ENCODE data around the gene WDR33.

Gene WDR33

DNA sequence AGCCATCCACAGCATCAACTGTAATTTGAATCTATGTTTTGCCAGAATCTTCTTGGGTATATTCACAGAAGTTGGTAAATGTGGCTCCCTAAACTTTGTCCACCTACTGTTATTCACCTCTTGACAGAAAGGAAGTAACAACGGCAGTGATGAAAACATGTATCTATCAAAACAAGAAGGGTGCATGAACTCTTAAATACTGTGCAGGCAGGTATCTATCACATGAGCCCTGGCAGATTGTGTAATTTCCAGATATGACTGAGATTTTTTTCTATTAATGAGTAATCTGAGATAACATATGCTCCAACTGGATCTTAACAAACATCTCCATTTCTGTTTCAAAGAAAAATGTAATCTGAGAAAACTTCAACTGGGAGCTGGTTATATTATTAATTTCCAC is 73.1 kb downstream of the WDR33 start:
- H3K4me1 ChIP-seq (ENCODE audit: control insufficient read depth, insufficient read depth, low read length), result no peaks in the 10 kb centered on the region
- no peak overlapping the region for H3K4me3 ChIP-seq (ENCODE audit: low read depth, low read length)
- H3K27ac ChIP-seq (ENCODE audit: extremely low read depth, low read depth, low read length), result no peak overlapping the region
- peaks cover 3 to 33% of the 10 kb centered on the region in 2 experiments; a peak in 2 of 3 replicates for H3K36me3 ChIP-seq (ENCODE audit: control insufficient read depth in 2 of 2, insufficient read depth in 1 of 2, low read length in 2 of 2)
- POLR2A ChIA-PET, result no interaction called here
- TF ChIP-seq ZNF311 (tag by site-specific recombination; IDR thresholded peaks at IDR 0.05; ENCODE audit: borderline replicate concordance) (no peak), ZBTB8A (tag by site-specific recombination; IDR thresholded peaks at IDR 0.05) (no peak), PBX3 (CRISPR knock-in tag; IDR thresholded peaks at IDR 0.05) (no peak), IKZF3 (tag by site-specific recombination; IDR thresholded peaks at IDR 0.05) (no peak), ZBTB1 (tag by site-specific recombination; IDR thresholded peaks at IDR 0.05) (no peak), ZFP41 (tag by site-specific recombination; IDR thresholded peaks at IDR 0.05; ENCODE audit: borderline replicate concordance) (no peak), ZNF560 (tag by site-specific recombination; IDR thresholded peaks at IDR 0.05; ENCODE audit: borderline replicate concordance) (no peak), ZNF416 (tag by site-specific recombination; IDR thresholded peaks at IDR 0.05) (no peak), SALL2 (tag by site-specific recombination; IDR thresholded peaks at IDR 0.05; ENCODE audit: borderline replicate concordance) (no peak), ZIC2 (tag by site-specific recombination; IDR thresholded peaks at IDR 0.05) (no peak), ZNF776 (tag by site-specific recombination; IDR thresholded peaks at IDR 0.05; ENCODE audit: borderline replicate concordance) (no peak)
- H3K9me3 ChIP-seq (ENCODE audit: control insufficient read depth, insufficient read depth, low read depth, low read length), result no peaks in the 10 kb centered on the region
- CTCF ChIA-PET, result no interaction called here

- ChIA-PET POLR2A (no interaction called here), CTCF (no interaction called here)
- no peaks in the 10 kb centered on the region for H3K9me3 ChIP-seq (ENCODE audit: control insufficient read depth, insufficient read depth, low read depth, low read length)
- no peak overlapping the region for H3K27ac ChIP-seq (ENCODE audit: extremely low read depth, low read depth, low read length)
- H3K4me3 ChIP-seq (ENCODE audit: low read depth, low read length), result no peak overlapping the region
- TF ChIP-seq PRDM1 (tag by site-specific recombination; IDR thresholded peaks at IDR 0.05) (no peak), EGR2 (tag by site-specific recombination; IDR thresholded peaks at IDR 0.05; ENCODE audit: low read depth) (no peak), ZNF514 (tag by site-specific recombination; IDR thresholded peaks at IDR 0.05) (no peak), ZNF248 (tag by site-specific recombination; IDR thresholded peaks at IDR 0.05) (no peak), KLF7 (tag by site-specific recombination; IDR thresholded peaks at IDR 0.05; ENCODE audit: borderline replicate concordance) (no peak), TRIM28 (IDR thresholded peaks at IDR 0.05; ENCODE audit: borderline replicate concordance, low read length) (no peak), ZNF2 (tag by site-specific recombination; IDR thresholded peaks at IDR 0.05) (no peak), GLIS1 (tag by site-specific recombination; IDR thresholded peaks at IDR 0.05) (no peak), ZNF202 (tag by site-specific recombination; IDR thresholded peaks at IDR 0.05; ENCODE audit: borderline replicate concordance) (no peak), ZBTB6 (tag by site-specific recombination; IDR thresholded peaks at IDR 0.05) (no peak), ZNF670 (tag by site-specific recombination; IDR thresholded peaks at IDR 0.05; ENCODE audit: low read depth) (no peak), HOXA7 (CRISPR knock-in tag; IDR thresholded peaks at IDR 0.05; ENCODE audit: borderline replicate concordance) (no peak), ZNF18 (tag by site-specific recombination; IDR thresholded peaks at IDR 0.05) (no peak), ZNF843 (tag by site-specific recombination; IDR thresholded peaks at IDR 0.05) (no peak), ZNF791 (tag by site-specific recombination; IDR thresholded peaks at IDR 0.05) (no peak), GLIS2 (tag by site-specific recombination; IDR thresholded peaks at IDR 0.05) (no peak), ZNF510 (tag by site-specific recombination; IDR thresholded peaks at IDR 0.05; ENCODE audit: insufficient replicate concordance) (no peak), ZNF692 (tag by site-specific recombination; IDR thresholded peaks at IDR 0.05) (no peak), ZEB2 (tag by site-specific recombination; IDR thresholded peaks at IDR 0.05) (no peak)
- no peaks in the 10 kb centered on the region for H3K4me1 ChIP-seq (ENCODE audit: control insufficient read depth, insufficient read depth, low read length)
- H3K36me3 ChIP-seq (ENCODE audit: control insufficient read depth in 2 of 2, insufficient read depth in 1 of 2, low read length in 2 of 2), result peaks cover 5 to 27% of the 10 kb centered on the region in 2 experiments; a peak in 2 of 3 replicates
These were observed 75.2 kb downstream of the WDR33 start for GRCh38 chr2:127735537-127736399.

Data from HEK293 (cell line).